Trophoblast cell (in vitro differentiated cells and primary cell): ENCODE results near the gene HOTAIR.
A peak's percentile ranks its signal among the peaks of the same experiment; 100 is the strongest.

Experiments used
- DNase-seq, 2 donors: peaks; one replicate each; pipeline ENCODE4 v3.0.0-alpha.2; 2016
- H2AFZ ChIP-seq: 2 replicates; pipeline ENCODE4 v1.6.1; 2013; ENCODE audit warnings: low read length, moderate library complexity, mild to moderate bottlenecking; ENCODE audit not compliant: insufficient read depth, poor library complexity
- H2AK5ac ChIP-seq: 2 replicates; pipeline ENCODE4 v1.6.1; 2013; ENCODE audit warnings: mild to moderate bottlenecking, low read length
- H2BK120ac ChIP-seq: 2 replicates; pipeline ENCODE4 v1.6.1; 2013; ENCODE audit warnings: low read length, mild to moderate bottlenecking, moderate library complexity; ENCODE audit not compliant: insufficient read depth, poor library complexity
- H2BK12ac ChIP-seq: 2 replicates; pipeline ENCODE4 v1.6.1; 2013; ENCODE audit warnings: mild to moderate bottlenecking, low read length, moderate library complexity
- H2BK5ac ChIP-seq: 2 replicates; pipeline ENCODE4 v1.6.1; 2013; ENCODE audit warnings: low read length, low read depth, moderate library complexity, mild to moderate bottlenecking; ENCODE audit not compliant: poor library complexity
- H3K14ac ChIP-seq: 2 replicates; pipeline ENCODE4 v1.6.1; 2013; ENCODE audit warnings: mild to moderate bottlenecking, low read length
- H3K18ac ChIP-seq: 2 replicates; pipeline ENCODE4 v1.6.1; 2013; ENCODE audit warnings: mild to moderate bottlenecking, low read length
- H3K23ac ChIP-seq: 2 replicates; pipeline ENCODE4 v1.6.1; 2013; ENCODE audit warnings: low read length
- H3K27ac ChIP-seq: 2 replicates; pipeline ENCODE4 v1.5.1; 2013; ENCODE audit warnings: low read depth, mild to moderate bottlenecking, inconsistent platforms, low read length, moderate library complexity
- H3K27me3 ChIP-seq: 2 replicates; pipeline ENCODE4 v1.6.1; 2013; ENCODE audit warnings: inconsistent platforms, mild to moderate bottlenecking, low read length, moderate library complexity; ENCODE audit not compliant: insufficient read depth
- H3K36me3 ChIP-seq, 2 experiments: 1 replicate in 1 of 2; 2 replicates in 1 of 2; pipeline ENCODE4 v1.6.1; 2013; ENCODE audit warnings: low read length in 2 of 2, mild to moderate bottlenecking in 2 of 2, moderate library complexity in 1 of 2; ENCODE audit not compliant: insufficient read depth in 2 of 2, control insufficient read depth in 1 of 2
- H3K4ac ChIP-seq: 2 replicates; pipeline ENCODE4 v1.6.1; 2013; ENCODE audit warnings: low read depth, mild to moderate bottlenecking, low read length, moderate library complexity
- H3K4me1 ChIP-seq, 2 experiments: 1 replicate in 1 of 2; 2 replicates in 1 of 2; pipeline ENCODE4 v1.6.1; 2013; ENCODE audit warnings: low read length in 2 of 2, mild to moderate bottlenecking in 2 of 2, moderate library complexity in 1 of 2; ENCODE audit not compliant: insufficient read depth in 2 of 2, control insufficient read depth in 1 of 2
- H3K4me2 ChIP-seq: 2 replicates; pipeline ENCODE4 v1.6.1; 2013; ENCODE audit warnings: inconsistent platforms, mild to moderate bottlenecking, low read length, moderate library complexity
- H3K4me3 ChIP-seq: 2 replicates; pipeline ENCODE4 v1.5.1; 2013; ENCODE audit warnings: mild to moderate bottlenecking, low read depth, low read length, inconsistent platforms
- H3K79me1 ChIP-seq: one replicate; pipeline ENCODE4 v1.6.1; 2013; ENCODE audit warnings: low read length
- H3K79me2 ChIP-seq: 2 replicates; pipeline ENCODE4 v1.6.1; 2013; ENCODE audit warnings: low read length, mild to moderate bottlenecking; ENCODE audit not compliant: control insufficient read depth, insufficient read depth, poor library complexity
- H3K9ac ChIP-seq: 2 replicates; pipeline ENCODE4 v1.6.1; 2013; ENCODE audit warnings: mild to moderate bottlenecking, low read length
- H3K9me3 ChIP-seq: 2 replicates; pipeline ENCODE4 v1.6.1; 2013; ENCODE audit warnings: low read depth, mild to moderate bottlenecking, control low read depth, inconsistent platforms, low read length; ENCODE audit not compliant: insufficient read depth
- H4K12ac ChIP-seq: 2 replicates; pipeline ENCODE4 v1.6.1; 2013; ENCODE audit warnings: low read depth, mild to moderate bottlenecking, low read length, moderate library complexity
- H4K8ac ChIP-seq: 2 replicates; pipeline ENCODE4 v1.6.1; 2013; ENCODE audit warnings: low read depth, mild to moderate bottlenecking, low read length, moderate library complexity
- H4K91ac ChIP-seq: one replicate; pipeline ENCODE4 v1.6.1; 2013; ENCODE audit warnings: low read depth, mild to moderate bottlenecking, low read length, moderate library complexity
- WGBS: extraction: QIAGEN DNeasy Blood & Tissue Kit; methylation state at CpG from one replicate; pipeline ENCODE4 v1.1.7; 2013; ENCODE audit warnings: missing lambda C conversion rate; ENCODE audit not compliant: insufficient read length, insufficient coverage; ENCODE audit errors: extremely low coverage; 5-methylcytosine and 5-hydroxymethylcytosine counted together

Gene HOTAIR

DNA sequence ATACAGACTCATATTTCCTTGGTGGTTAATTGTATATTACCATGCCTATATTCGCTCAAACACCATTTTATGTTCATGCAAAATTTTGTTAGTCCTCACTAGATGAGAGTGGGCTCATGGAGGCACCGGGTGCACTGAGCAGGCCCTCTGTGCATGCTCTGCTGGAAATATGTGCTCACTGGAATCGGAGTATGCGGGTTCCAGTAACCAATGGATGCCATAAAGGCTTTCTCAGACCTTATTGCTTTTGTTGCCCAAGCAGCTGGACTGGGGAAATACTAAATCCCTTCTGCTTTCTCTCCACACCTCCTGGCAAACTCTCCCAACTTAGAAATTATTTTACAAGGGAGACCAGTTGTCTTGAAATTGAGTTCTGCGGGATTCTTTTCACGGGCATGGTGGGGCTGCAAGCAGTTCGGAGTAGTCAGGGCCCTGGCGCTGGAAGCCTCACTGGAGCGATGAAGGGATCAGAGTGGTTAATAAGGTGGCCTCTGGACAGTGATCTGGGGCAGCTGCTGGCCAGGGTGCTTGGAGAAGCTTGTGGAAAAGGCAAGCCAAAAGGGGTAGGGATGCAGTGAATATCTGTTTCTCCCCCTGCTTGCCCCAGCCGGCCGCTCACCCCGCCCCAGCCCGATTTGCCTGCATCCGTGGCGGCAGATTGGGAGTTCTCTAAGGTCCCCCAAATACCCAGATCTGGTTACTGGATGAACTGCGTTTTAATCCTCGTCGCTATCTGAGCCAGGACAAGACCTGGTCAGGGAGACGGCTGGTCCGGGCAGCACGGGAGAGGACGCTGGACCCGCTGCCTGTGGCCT, 46.0 kb upstream of the HOTAIR start:
- Histone ChIP-seq H4K91ac (no peak overlapping the region), H2BK5ac (no peak overlapping the region), H2AK5ac (no peak overlapping the region), H3K4me3 (no peak overlapping the region), H3K27ac (no peak overlapping the region), H3K79me2 (no peaks in the 10 kb centered on the region), H4K8ac (no peak overlapping the region), H3K4me2 (no peak overlapping the region), H3K4ac (no peak overlapping the region), H3K79me1 (no peaks in the 10 kb centered on the region), H3K27me3 (peaks cover 88% of the 10 kb centered on the region), H2BK12ac (no peak overlapping the region), H3K14ac (no peak overlapping the region), H3K9ac (no peak overlapping the region), H3K9me3 (peaks cover 5% of the 10 kb centered on the region), H3K23ac (no peak overlapping the region), H3K36me3 (no peaks in the 10 kb centered on the region), H4K12ac (no peak overlapping the region), H3K4me1 (peaks cover 4 to 7% of the 10 kb centered on the region in 2 experiments), H2AFZ (no peak overlapping the region), H2BK120ac (no peak overlapping the region), H3K18ac (no peak overlapping the region)
- no CpG with 5 or more reads among the region's 23 CpGs for WGBS
- peak in 1 of 2 donors; percentile 44 for DNase-seq

DNA sequence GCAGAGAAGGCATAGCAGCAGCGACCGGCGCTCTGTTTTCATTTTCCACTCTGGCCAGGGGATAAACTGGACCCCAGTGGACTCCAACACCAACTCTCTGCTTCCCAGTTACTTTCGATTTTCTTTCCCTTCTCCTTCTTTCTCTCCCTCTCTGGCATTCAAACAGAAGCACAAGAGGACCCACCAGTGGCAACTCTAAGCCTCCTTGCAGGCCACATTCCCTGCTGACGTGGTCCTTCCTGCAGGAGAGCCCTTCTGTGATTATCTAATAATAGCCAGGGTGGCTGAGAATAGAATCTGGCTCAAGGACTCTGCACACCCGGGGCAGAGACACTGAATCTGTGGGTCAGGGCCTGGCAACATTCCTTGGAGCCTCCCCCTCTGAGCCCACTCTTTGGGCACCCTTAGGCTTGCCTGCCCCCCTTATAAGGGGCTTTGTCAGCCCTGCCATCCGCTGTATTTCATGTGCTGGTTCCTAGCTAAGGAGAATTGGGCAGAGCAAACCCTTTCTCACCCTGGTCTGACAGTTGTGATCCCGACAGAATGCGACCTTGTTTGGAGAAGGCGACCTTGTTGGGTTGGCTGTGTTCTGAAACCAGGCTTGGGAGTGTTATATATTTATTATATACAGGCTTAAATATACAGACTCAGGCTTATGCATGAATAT, 45.3 kb upstream of the HOTAIR start:
- no peak overlapping the region for H3K4me3 ChIP-seq
- no peak overlapping the region for H2BK12ac ChIP-seq
- H3K14ac ChIP-seq, result no peak overlapping the region
- H3K79me1 ChIP-seq, result no peaks in the 10 kb centered on the region
- no peak overlapping the region for H3K4me2 ChIP-seq
- peaks cover 5% of the 10 kb centered on the region for H3K9me3 ChIP-seq
- H2AK5ac ChIP-seq, result no peak overlapping the region
- no peak overlapping the region for H2BK120ac ChIP-seq
- WGBS, result no CpG with 5 or more reads among the region's 10 CpGs
- H3K23ac ChIP-seq, result no peak overlapping the region
- no peak overlapping the region for H4K8ac ChIP-seq
- no peak overlapping the region for H3K18ac ChIP-seq
- H2AFZ ChIP-seq, result no peak overlapping the region
- H3K27ac ChIP-seq, result no peak overlapping the region
- H4K91ac ChIP-seq, result no peak overlapping the region
- peaks cover 4 to 7% of the 10 kb centered on the region in 2 experiments for H3K4me1 ChIP-seq
- H3K4ac ChIP-seq, result no peak overlapping the region
- no peak overlapping the region for H2BK5ac ChIP-seq
- no peaks in the 10 kb centered on the region for H3K36me3 ChIP-seq
- no peak overlapping the region for H3K9ac ChIP-seq
- no peak for DNase-seq
- H3K79me2 ChIP-seq, result no peaks in the 10 kb centered on the region
- no peak overlapping the region for H4K12ac ChIP-seq
- peaks cover 92% of the 10 kb centered on the region for H3K27me3 ChIP-seq

- no peak overlapping the region for H4K91ac ChIP-seq
- H2BK12ac ChIP-seq, result no peak overlapping the region
- no peak overlapping the region for H3K18ac ChIP-seq
- no peak overlapping the region for H3K14ac ChIP-seq
- H3K23ac ChIP-seq, result no peak overlapping the region
- no peak overlapping the region for H2BK5ac ChIP-seq
- no peak overlapping the region for H3K27ac ChIP-seq
- H3K9me3 ChIP-seq, result peaks cover 5% of the 10 kb centered on the region
- WGBS, result no CpG with 5 or more reads among the region's 43 CpGs
- peak overlapping the region; percentile 33 for H3K4me2 ChIP-seq
- peaks cover 4 to 7% of the 10 kb centered on the region in 2 experiments for H3K4me1 ChIP-seq
- no peaks in the 10 kb centered on the region for H3K79me2 ChIP-seq
- no peak for DNase-seq
- no peak overlapping the region for H4K8ac ChIP-seq
- H2AFZ ChIP-seq, result no peak overlapping the region
- H4K12ac ChIP-seq, result no peak overlapping the region
- H3K4me3 ChIP-seq, result no peak overlapping the region
- H3K79me1 ChIP-seq, result no peaks in the 10 kb centered on the region
- no peak overlapping the region for H2AK5ac ChIP-seq
- H3K9ac ChIP-seq, result no peak overlapping the region
- no peak overlapping the region for H2BK120ac ChIP-seq
- H3K4ac ChIP-seq, result no peak overlapping the region
- H3K27me3 ChIP-seq, result peaks cover 93% of the 10 kb centered on the region
- no peaks in the 10 kb centered on the region for H3K36me3 ChIP-seq
These were observed 44.5 kb upstream of the HOTAIR start for GRCh38 chr12:54019091-54019811.

- peaks cover 4 to 7% of the 10 kb centered on the region in 2 experiments for H3K4me1 ChIP-seq
- peak overlapping the region; percentile 6 for H4K12ac ChIP-seq
- no peak overlapping the region for H4K91ac ChIP-seq
- H2AK5ac ChIP-seq, result no peak overlapping the region
- DNase-seq, result no peak
- peaks cover 6% of the 10 kb centered on the region for H3K9me3 ChIP-seq
- no peak overlapping the region for H3K14ac ChIP-seq
- no peak overlapping the region for H3K9ac ChIP-seq
- peak overlapping the region; percentile 70 for H4K8ac ChIP-seq
- no peak overlapping the region for H2BK5ac ChIP-seq
- peak overlapping the region; percentile 59 for H3K4me3 ChIP-seq
- H3K23ac ChIP-seq, result no peak overlapping the region
- no peaks in the 10 kb centered on the region for H3K79me1 ChIP-seq
- H3K4me2 ChIP-seq, result peak overlapping the region; percentile 78
- no peak overlapping the region for H3K27ac ChIP-seq
- no peak overlapping the region for H3K18ac ChIP-seq
- H3K36me3 ChIP-seq, result no peaks in the 10 kb centered on the region
- H2AFZ ChIP-seq, result peak overlapping the region; percentile 38
- H2BK120ac ChIP-seq, result no peak overlapping the region
- no peak overlapping the region for H3K4ac ChIP-seq
- no peak overlapping the region for H2BK12ac ChIP-seq
- no CpG with 5 or more reads among the region's 29 CpGs for WGBS
- no peaks in the 10 kb centered on the region for H3K79me2 ChIP-seq
- peaks cover 92% of the 10 kb centered on the region for H3K27me3 ChIP-seq
These were observed 43.8 kb upstream of the HOTAIR start for GRCh38 chr12:54018468-54018984.
